ENCODE measurements around the gene ORC5.

Gene ORC5

GRCh38 chr7:104207731-104208420 is at the start of gene ORC5:
TSS of gene ORC5 (minus strand) at chr7:104208013. CDS start at chr7:104207904, 109 bp downstream.
- peak; percentile 43 for DNase-seq (ENCODE audit: low read depth)

GRCh38 chr7:104255616-104256015 is 47.8 kb upstream of the ORC5 start:
- in situ Hi-C loops (cut with HindIII; ENCODE audit: low sequenced_read_pairs) = no loop called here
- no peak overlapping the region for H3K4me3 ChIP-seq (ENCODE audit: low read depth, low read length)
- DNase-seq (ENCODE audit: low read depth) = no peak
- TF ChIP-seq, protein P1, sequence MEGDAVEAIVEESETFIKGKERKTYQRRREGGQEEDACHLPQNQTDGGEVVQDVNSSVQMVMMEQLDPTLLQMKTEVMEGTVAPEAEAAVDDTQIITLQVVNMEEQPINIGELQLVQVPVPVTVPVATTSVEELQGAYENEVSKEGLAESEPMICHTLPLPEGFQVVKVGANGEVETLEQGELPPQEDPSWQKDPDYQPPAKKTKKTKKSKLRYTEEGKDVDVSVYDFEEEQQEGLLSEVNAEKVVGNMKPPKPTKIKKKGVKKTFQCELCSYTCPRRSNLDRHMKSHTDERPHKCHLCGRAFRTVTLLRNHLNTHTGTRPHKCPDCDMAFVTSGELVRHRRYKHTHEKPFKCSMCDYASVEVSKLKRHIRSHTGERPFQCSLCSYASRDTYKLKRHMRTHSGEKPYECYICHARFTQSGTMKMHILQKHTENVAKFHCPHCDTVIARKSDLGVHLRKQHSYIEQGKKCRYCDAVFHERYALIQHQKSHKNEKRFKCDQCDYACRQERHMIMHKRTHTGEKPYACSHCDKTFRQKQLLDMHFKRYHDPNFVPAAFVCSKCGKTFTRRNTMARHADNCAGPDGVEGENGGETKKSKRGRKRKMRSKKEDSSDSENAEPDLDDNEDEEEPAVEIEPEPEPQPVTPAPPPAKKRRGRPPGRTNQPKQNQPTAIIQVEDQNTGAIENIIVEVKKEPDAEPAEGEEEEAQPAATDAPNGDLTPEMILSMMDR (IDR thresholded peaks at IDR 0.05; ENCODE audit: low read depth, low read length, missing control alignments) = no peak

More at GRCh38 chr7:104207731-104208420, at the start of gene ORC5:
- TF ChIP-seq, protein P1 (IDR thresholded peaks at IDR 0.05; ENCODE audit: low read depth, low read length, missing control alignments) = no peak
- H3K4me3 ChIP-seq (ENCODE audit: low read depth, low read length) = peak within 1 kb of the TSS; percentile 82
- in situ Hi-C loops (cut with HindIII; ENCODE audit: low sequenced_read_pairs) = no loop called here

GRCh38 chr7:104255194-104255593 is 47.4 kb upstream of the ORC5 start:
- in situ Hi-C loops (cut with HindIII; ENCODE audit: low sequenced_read_pairs) = no loop called here
- no peak for DNase-seq (ENCODE audit: low read depth)
- TF ChIP-seq, protein P1 (IDR thresholded peaks at IDR 0.05; ENCODE audit: low read depth, low read length, missing control alignments) = no peak
- H3K4me3 ChIP-seq (ENCODE audit: low read depth, low read length) = no peak overlapping the region

GRCh38 chr7:104254696-104255095 is 46.9 kb upstream of the ORC5 start:
- TF ChIP-seq, protein P1 (IDR thresholded peaks at IDR 0.05; ENCODE audit: low read depth, low read length, missing control alignments) = no peak
- no peak for DNase-seq (ENCODE audit: low read depth)
- in situ Hi-C loops (cut with HindIII; ENCODE audit: low sequenced_read_pairs) = no loop called here
- no peak overlapping the region for H3K4me3 ChIP-seq (ENCODE audit: low read depth, low read length)

DNA sequence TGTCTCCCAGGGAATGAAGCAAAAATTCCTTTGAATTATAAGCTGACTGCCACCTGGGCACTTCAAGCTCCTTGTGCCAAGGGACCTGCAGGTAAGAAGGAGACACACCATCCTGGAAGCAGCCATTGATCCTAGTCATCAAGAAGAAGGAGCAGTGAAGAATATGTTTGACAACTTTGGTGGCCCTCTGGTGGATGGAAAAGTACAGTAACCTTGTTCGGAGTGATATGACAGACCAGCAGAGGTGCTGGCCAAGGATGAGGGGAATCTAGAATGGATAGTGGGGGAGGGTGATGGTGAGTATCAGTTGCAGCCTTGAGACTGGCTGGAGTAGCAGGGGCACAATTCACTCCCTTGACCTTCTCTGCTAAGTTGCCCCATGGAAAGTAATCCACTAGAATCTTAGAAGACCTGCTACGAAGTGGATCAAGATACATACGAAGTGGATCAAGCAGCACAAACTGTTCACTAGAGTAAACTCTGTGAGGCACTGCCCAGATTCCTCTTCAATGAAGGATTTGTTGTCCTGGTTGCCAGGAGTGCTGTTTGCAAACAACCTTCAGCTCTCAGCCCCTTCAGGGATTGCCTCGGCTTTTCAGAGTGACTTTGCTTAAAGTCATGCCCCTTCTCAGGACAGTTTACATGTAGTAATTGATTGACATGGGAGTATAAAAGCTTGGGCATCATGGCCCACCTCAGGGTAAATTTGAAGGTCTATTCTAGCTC is 44.8 kb upstream of the ORC5 start:
- TF ChIP-seq, protein P1 (IDR thresholded peaks at IDR 0.05; ENCODE audit: low read depth, low read length, missing control alignments) = peak; percentile 13
- no peak for DNase-seq (ENCODE audit: low read depth)
- H3K4me3 ChIP-seq (ENCODE audit: low read depth, low read length) = no peak overlapping the region
- in situ Hi-C loops (cut with HindIII; ENCODE audit: low sequenced_read_pairs) = no loop called here

GRCh38 chr7:104242638-104243037 is 34.8 kb upstream of the ORC5 start:
- in situ Hi-C loops (cut with HindIII; ENCODE audit: low sequenced_read_pairs) = no loop called here
- TF ChIP-seq, protein P1 (IDR thresholded peaks at IDR 0.05; ENCODE audit: low read depth, low read length, missing control alignments) = no peak
- DNase-seq (ENCODE audit: low read depth) = no peak
- no peak overlapping the region for H3K4me3 ChIP-seq (ENCODE audit: low read depth, low read length)
